Central memory CD4-positive, alpha-beta T cell (primary cell): ENCODE results near the gene CTDSPL.

Experiments
- DNase-seq: peaks from one replicate; pipeline ENCODE4 v3.0.0; 2022

CTDSPL gene

DNA sequence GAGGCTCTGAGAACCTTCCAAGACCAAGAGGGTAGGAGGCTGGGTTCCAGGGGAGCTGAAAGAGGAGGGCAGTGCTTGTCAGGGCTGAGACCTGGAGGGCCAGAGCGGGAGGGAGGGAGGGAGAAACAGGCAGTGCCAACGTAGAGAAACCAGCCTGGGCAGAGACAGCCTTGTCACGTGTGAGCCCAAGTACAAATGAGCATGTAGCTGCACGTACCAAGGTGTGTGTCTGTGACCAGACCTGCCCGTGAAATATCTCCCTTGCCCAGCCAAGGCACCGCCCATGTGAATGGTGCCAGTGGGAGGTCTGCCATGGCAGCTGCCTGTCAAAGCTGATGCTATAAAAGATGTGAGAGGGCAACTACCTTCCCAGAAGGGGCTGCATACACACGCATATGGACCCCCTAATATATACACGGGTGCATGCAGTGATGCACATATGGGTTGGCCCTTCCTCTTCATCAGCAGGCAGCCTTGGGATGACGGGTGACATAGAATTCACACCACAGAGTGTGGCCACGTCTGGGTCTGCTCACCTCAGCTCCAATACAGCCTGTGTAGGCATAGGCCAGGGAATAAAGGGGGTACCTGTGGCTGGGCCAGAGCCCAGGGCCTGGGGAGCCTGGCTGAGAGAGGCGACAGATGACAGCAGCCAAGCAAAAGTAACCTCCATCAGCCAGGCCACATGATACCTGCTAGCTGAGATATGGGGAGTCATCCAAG is 7.8 kb upstream of the CTDSPL start:
- DNase-seq = no peak

DNA sequence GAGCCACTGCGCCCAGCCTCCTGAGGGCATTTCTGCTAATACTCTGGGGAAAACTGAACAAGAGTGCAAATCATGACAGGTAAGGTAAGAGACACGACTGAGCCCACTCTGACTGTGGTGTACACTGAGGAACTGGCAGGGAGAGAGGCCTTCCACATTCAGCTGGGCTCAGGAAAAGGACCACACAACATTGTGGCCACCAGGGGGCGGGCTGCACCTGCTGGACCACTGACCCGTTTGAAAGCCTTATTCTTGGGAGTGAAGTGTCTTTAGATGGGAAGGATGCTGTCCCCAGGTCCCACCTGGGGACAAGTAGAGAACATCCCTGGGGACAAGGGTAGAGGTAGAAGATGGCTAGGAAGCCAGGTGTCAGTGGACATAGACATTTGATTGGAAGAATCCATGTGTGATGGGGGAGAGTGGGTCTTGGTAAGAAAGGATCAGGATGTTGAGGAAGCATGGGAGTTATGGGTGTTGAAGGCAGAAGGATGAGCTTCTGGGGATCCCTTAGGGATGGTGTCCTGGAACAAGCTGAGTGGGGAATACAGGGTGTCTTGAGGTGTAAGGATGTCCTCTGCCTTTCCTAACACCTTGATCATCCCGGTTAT is 6.2 kb upstream of the CTDSPL start:
- DNase-seq = peak; percentile 50

DNA sequence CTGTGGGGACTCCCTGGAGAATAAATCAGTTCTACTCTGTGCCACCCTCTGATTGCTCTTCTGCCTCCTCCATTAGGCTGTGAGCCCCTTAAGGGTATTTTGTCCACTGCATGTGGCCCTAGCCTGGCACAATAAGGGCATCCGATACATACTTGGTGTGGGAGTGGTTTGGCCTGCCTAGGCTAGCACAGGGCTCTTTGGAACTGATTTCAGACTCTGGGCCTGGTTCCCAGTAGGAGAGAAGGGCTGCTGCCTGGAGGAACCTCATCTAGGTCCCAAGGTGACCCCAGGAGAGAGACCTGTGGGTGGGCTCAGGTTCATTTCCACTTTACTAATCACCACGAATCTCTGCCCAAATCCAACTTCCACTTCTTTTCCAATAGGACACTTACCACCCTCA is 5.3 kb upstream of the CTDSPL start:
- DNase-seq = no peak

DNA sequence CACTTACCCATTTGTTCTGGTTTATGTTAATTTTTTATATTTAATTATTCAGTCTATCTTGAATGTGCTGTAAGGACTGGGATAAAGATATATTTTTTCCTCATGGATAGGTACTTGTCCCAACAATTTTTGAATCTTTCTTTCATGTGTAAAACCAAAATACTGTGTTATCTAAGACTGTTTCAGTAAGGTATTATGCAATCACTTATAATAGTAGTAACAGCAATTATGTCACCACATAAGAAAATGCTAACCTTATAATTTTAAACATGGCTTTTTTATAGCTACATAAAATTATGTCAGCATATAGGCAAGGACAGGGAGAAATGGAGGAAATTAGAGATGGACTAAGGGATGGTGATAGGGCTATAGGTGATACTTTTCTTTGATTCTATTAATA is 2.9 kb upstream of the CTDSPL start:
- DNase-seq = no peak

DNA sequence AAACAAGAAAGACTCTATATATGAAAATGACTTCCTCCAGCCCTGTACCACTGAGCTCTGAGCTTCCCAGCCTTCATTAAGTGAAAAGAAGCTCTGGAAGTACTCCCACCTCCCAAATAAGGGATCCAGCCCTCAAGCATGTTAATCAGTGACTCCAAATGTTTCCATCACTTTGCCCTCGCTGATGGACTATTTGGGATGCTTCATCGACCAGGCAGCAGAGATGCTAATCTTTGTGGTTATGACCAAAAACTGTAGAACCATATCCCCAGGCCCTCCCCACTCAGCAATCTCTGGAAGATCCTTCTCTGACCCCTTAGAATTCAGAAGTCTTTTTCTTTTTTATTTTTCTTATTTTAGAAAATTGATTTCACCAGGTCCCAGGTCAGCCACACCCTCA is 2.3 kb upstream of the CTDSPL start:
- DNase-seq = no peak

DNA sequence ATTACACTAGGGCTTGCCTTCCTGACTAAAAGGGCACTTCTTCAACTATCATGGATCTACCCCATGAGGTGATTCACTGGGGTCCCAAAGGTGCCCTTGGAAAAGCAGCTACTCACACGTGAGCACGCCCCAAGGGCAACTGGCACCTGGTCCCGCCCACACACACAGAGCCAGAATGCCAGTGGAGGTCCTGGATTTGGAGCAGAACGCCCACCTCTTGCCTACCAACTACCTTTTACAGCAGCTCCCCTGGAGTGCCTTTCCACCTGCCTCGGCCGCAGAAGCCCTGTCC is 1.8 kb upstream of the CTDSPL start:
- no peak for DNase-seq

DNA sequence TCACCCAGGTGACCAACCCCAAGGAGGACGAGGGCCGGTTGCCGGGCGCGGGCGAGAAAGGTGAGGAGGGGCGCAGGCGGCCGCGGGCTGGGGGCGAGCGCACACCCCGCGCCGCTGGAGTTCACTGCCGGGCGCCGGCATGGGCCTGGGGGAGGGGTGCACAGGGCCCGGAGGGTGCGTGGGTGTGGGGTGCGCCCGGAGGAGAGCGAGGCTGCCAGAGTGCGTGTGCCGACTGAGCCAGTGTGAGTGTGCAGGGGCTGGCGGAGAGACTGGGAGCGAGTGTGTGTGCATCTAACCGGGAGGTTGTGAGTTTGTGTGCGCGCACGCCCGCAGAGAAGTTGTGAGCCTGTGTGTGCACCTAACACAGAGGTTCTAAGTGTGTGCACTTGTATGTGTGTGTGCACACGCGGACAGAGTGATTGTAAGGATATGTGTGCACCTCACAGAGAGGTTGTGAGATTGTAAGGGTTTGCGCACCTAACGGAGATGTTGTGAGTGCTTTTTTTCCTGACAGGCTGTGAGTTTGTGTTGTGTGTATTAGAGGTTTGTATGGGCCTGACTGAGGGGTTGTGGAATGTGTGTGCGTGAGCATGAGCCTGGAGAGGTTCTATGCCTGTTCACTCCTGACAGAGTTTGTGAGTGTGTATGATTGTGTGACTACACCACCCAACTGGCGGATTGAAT is 681 bp downstream of the CTDSPL start:
- no peak for DNase-seq

DNA sequence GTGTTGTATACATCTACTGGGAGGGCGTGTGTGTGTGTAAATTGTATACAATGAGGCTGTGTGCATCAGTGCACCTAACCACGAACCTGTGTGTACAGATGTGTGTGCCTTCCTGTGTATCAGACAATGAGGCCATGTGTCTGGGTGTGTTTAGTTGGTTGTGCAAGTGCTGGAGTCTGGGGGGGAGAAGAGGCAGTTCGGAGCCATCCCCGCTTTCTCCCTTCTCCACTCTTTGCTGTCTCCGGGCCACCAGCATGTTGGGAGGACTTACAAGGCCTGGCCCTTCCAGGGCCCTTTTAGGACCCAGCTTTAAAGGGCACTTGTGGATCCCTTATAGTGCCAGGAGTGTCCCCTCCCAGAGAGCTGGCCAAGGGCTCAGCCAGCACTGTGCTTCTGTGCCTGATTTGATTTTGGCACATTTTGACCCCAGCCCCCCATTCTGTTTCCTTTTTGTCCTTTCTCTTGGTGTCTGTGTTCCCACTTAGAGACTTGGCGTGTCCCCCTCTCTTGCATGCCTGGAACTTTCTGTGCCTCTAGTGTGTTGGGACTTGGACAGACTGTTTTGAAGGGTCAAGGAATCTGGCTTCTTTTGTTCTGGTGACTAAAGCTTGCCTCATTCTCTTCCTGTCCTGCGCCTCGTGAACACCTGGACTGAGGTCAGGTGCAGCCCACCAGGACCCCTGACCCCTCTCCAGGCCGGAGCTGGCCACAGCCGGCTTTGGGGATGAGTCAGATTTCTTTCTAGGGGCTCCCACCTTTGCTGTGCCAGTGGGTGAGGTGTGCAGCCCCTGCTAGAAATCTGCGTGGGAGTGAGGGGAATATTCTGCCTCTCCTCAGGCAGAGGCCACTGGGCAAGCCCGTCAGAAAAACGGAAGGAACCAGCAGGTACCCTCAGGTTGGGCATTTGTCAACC is 1.5 kb downstream of the CTDSPL start:
- DNase-seq = no peak

DNA sequence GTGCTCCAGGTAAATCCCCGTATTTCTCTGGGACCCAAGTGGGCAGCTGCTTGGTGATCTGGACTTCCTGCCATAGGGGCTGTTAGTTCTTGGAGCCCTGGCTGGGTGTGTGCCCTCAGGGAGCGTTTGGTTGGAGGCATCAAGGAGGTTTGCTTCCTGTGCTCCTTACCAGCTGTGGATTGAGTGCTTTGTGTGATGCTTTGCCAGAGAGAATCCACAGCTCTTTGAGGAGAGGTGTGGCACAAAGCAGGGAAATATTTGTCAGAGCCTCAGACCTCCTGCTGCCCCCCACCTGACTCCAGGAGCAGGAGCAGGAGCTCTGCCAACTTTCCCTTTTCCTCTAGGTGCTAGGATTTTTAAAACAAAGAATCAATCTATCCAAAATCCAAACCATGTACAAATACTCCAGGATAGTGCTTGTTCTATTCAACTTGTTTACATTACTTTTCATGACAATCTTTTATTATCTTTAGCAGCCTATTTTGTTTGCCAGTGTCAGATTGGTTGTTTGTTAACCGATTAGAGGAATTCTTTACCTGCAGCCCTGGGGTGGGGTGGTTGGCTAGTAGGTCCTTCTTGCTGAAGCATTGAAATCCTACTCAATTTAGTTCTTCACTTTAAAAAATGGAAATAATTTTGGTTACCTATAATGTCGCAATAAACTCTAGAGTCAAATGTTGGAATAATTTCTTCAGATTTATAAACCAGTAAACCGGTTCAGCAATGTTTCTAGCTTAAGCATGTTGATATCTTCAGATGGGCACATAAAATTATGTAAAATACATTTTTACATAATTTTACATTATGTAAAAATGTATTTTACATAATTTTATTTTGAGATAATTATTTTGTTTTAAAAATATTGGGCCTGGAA is 2.5 kb downstream of the CTDSPL start:
- no peak for DNase-seq

DNA sequence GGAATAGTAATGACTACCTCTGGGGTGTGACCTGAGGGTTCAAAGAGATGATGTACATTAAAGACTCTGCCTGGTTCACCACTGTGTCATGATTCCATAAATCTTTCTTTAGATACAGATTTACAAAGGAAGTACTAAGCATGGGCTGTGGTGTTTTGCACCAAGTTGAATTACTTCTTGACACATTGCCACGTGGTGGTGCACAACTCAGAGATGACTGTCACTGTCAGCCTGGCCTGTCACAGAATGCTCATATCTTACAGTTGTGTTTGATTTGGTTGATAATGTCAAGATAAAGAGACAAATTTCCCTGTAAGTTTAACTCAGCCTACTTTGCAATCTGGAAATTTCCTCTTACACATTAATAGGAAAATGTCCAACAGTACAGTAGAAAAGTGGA is 3.2 kb downstream of the CTDSPL start:
- no peak for DNase-seq

DNA sequence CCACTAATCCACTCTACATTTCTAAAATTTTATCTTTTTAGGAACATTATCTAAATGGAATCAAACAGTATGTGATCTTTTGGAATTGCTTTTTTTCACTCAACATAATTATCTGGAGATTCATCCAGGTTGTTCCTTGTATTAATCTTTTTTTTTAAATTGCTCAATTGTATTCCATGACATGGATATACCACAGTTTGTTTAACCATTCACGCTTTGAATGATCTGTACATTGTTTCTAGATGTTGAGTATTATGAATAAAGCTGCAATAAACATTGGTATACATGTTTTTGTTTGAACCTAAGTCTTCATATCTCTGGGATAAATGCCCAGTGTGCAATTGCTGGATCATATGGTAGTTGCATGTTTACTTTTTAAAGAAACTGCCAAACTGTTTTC is 5.5 kb downstream of the CTDSPL start:
- DNase-seq = no peak

DNA sequence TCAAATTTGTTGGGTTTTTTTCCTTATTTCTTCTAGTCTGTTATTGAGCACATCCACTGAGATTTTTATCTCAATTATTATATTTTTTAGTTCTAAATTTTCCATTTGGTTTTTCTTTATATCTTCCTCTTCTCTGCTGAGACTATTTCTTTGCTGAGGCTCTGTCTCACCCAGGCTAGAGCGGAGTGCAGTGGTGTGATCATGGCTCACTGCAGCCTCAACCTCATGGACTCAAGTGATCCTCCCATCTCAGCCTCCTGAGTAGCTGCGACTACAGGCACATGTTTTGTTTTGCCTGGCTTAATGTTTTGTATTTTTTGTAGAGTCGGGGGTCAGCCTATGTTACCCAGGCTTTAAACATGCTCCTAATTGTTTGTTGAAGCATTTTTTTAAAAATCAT is 10.2 kb downstream of the CTDSPL start:
- no peak for DNase-seq

DNA sequence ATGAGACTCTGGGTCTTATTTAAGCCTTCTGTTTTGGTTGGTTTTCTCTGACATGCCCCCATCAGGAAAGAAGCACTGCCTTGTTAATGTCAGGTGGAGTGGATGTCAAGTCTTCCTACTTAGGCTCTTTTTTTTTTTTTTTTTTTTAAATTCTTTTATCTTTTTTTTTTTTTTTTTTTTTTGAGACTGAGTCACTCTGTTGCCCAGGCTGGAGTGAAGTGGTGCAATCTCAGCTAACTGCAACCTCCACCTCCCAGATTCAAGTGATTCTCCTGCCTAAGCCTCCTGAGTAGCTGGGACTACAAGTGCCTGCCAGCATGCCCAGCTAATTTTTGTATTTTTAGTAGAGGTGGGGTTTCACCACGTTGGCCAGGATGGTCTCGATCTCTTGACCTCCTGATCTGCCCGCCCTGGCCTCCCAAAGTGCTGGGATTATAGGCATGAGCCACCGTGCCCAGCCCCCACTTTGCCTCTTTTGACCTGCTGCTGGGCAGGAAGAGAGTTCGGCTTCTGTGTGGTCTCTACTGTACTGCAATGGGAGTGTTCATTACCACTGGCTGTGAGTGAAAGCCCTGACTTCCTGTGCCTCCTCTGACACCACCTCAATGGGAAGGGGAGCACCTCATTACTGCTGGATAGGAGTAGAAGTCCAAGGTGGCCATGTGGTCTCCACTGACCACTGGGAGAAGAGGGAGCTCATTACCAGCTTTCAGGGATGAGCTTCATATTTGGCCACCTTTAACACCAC is 10.9 kb downstream of the CTDSPL start:
- no peak for DNase-seq

DNA sequence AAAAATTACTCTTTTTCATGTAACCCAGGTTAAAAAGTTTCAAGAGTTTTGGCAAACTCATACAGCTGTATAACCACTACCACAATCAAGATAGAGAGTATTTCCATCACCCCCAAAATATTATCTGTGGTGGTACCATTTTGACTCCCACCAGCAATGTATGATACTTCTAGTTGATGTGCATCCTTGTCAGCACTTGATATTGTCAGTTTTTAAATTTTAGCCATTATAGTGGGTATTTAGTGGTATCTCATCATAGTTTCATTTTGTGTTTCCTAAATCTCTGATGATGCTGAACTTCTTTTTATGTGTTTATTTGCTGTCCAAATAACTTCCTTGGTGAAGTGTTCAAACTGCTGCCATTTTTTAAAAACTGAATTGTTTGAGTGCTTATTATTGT is 14.6 kb downstream of the CTDSPL start:
- no peak for DNase-seq

DNA sequence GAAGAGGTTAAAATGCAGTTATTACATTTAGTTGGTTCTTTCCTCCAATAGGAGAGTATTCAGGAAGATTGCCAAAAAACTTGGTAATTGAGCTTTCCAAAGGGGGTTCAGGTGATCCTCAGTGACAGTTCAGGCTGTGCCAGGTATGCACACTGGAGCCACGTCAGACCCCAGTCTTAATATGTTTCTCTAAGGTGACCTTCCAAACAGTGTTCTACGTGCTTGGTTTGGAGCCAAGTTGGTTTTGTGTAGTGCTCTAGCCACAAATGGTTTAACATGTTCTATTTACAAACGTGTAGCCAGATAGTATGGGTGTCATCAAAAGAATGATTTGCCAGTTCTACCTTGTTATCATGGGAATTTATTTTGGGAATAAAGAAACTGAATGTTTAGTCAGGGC is 21.0 kb downstream of the CTDSPL start:
- no peak for DNase-seq

DNA sequence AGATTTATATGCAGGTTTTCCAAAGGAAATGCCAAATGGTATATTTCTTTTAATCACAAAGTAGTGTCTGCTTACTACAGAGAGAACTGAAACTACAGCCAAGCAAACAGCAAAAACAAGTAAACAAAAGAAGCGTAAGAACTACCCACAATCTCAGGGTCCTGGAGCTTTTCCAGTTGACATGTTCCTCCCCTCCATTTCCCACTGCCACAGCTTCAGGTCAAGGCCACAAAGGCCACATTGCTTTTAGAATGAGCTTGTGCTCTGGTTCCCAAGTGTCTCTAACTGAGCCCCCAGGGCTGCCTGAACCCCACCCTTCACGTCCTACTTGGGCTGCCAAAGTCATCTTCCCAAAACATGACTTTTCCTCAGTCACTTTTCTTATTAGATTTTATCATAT is 24.1 kb downstream of the CTDSPL start:
- no peak for DNase-seq

DNA sequence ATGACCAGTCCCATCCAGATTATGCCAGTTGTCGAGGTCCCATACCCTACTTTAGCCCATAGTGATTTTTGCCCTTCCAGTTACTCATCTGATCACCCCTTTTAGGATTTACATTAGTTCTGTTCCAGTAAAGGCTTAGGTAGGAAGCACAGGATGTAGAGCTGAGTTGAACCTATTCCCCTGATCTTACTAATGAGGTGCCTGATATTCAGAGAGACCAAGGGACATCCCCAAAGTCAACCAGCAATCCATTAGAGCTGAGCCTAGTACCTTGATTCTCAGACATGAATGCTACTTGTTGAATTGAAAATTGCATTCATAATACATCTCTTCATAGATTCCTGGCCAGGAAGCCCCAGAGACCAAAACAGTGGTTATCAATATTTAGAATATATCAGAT is 24.7 kb downstream of the CTDSPL start:
- DNase-seq = no peak

DNA sequence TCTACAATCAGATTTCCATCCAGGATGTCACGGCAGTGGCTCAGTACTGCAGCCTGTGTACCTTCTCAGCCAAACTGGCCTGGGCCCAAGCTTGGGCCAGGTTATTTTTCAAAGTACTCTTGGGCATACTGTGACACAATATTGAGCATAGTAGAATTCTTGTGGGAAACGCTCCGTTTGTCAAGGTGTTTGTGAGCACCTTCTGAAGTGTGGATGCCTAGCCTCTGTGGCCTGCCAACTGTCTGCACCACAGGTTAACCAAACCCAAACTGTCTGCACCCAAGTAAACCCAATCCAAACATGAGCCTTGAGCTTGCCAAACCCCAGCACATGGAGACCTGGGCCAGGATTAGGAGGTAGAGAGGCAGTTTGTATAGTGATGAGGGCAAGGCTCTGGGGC is 25.4 kb downstream of the CTDSPL start:
- no peak for DNase-seq

DNA sequence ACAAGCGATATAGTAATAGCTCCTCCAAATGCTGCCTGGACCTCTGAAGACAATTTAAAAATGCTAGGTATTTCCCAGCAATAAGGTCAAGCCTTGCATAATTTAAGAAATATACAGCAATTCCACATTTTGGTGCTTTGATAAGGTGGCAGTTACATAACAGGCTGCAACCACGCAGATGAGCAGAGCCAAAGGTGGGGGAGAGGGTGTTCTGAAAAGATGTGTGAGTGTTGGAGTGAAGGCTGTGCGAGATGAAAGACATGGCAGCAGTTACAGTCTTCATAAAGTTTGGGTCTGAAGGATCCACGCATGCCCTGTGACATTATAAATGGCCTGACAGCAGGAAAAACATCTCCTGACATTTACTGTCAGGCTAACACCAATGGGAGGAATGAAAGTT is 26.1 kb downstream of the CTDSPL start:
- DNase-seq = no peak

DNA sequence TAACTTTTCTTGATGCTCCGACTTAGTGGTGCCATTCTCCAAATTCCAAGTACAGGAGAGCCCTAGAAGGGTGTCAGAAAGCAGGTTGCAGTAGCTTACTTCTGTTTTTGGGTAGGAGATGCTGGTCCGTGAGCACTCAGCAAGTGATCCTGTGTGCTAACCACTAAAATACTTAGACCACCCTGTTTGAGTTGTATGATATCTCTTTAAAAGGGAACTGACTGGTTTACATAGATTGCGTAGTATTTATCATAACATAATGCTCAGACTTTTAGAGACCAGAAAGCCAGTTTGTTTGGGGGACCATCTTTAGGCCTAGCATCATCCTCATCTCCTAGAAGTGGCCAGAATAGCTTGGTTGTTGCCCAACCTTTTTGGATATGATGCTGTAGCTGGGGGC is 26.7 kb downstream of the CTDSPL start:
- DNase-seq = no peak

DNA sequence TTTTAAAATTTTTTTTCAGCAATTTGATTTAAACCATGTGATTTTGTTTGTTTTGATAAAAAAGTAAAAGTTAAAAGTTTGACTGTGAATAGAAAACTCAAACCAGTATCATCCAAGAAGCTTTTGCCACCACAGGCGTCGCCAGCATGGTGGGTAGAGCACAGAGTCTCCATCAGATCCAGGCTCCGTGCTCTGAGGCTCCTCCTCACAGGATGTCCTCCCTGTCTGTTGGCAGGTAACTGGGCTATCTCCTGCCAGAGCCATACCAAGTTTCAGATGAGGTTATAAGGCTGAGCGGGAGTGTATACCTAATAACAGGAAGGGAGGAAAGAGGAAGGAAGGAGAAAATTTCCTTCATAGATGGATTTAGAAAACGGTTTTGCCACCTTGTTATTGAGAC is 28.8 kb downstream of the CTDSPL start:
- no peak for DNase-seq

DNA sequence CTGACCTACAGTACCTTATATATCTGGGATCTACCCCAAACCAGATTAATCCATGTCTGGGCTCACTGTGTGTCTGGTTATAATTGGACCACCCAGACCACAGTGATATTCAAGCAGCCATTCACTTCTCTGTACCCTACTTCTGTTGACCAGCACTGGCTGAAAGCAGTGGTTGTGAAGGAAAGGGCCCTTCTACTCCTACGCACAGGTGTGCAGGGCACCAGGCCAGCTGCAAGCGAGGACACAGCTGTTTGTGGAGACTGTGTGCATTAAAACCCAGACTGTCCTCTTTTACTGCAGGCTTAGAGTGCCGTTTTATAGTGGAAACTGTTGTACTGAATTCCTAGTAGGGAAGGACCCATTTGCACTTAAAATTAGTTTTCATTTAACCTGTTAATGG is 29.5 kb downstream of the CTDSPL start:
- DNase-seq = no peak
